HT1080 (cell line): ENCODE results near the gene MEAK7. TPM values are rescaled to one million over a fixed set of nuclear protein-coding genes. Genes with fewer than 3 reads are reported as not detected.
A peak's percentile ranks its signal among the peaks of the same experiment; 100 is the strongest.

Source experiments
- DNase-seq: peaks from one replicate; pipeline ENCODE4 v3.0.0-alpha.2; 2015; ENCODE audit warnings: low read depth
- polyA plus RNA-seq, 2 experiments: library from polyadenylated mRNA; depleted of rRNA; stranded (reverse); fragments of >200 nt; gene quantifications; 2 replicates each; pipeline ENCODE4 v1.2.3, GENCODE V29; 2015
- total RNA-seq: library from RNA; depleted of rRNA; stranded (reverse); fragments of >200 nt; shearing (Covaris generic); gene quantifications from 2 replicates; pipeline ENCODE4 v1.2.3, GENCODE V29; 2014; rRNA removed

Gene MEAK7
- 15.6 and 27.8 TPM in 2 replicates for total RNA-seq
- 23.7 and 27.5 TPM in 2 replicates for polyA plus RNA-seq (2015; cell fraction: cytosol; rRNA removed)
- polyA plus RNA-seq (2015; cell fraction: nucleus; rRNA removed): 57.0 and 63.1 TPM in 2 replicates

GRCh38 chr16:84504420-84505248, at the start of gene MEAK7:
Gene MEAK7, minus strand, starts transcription at chr16:84504659. Its CDS starts 6,573 bp downstream, at chr16:84498086.
- peak; percentile 98 for DNase-seq

- no peak for DNase-seq
Observed at GRCh38 chr16:84553873-84554399, 49.5 kb upstream of the MEAK7 start.

- DNase-seq: no peak
Observed at GRCh38 chr16:84552135-84552534, 47.7 kb upstream of the MEAK7 start.

- no peak for DNase-seq
Observed at GRCh38 chr16:84550096-84550495, 45.6 kb upstream of the MEAK7 start.

- DNase-seq: no peak
Observed at GRCh38 chr16:84548971-84549844, 44.7 kb upstream of the MEAK7 start.

- DNase-seq: no peak
Observed at GRCh38 chr16:84548508-84548907, 44.0 kb upstream of the MEAK7 start.

- no peak for DNase-seq
Observed at GRCh38 chr16:84547546-84548061, 43.1 kb upstream of the MEAK7 start.

- DNase-seq: no peak
Observed at GRCh38 chr16:84546669-84547545, 42.4 kb upstream of the MEAK7 start.

- DNase-seq: no peak
Observed at GRCh38 chr16:84545114-84545737, 40.8 kb upstream of the MEAK7 start.

GRCh38 chr16:84544031-84544773, 39.7 kb upstream of the MEAK7 start:
- peak; percentile 11 for DNase-seq

- no peak for DNase-seq
Observed at GRCh38 chr16:84543253-84543652, 38.8 kb upstream of the MEAK7 start.

- DNase-seq: no peak
Observed at GRCh38 chr16:84541999-84542817, 37.7 kb upstream of the MEAK7 start.

GRCh38 chr16:84540194-84540593, 35.7 kb upstream of the MEAK7 start:
- no peak for DNase-seq

- DNase-seq: no peak
Observed at GRCh38 chr16:84538222-84538840, 33.9 kb upstream of the MEAK7 start.

GRCh38 chr16:84537491-84538151, 33.2 kb upstream of the MEAK7 start:
- DNase-seq: no peak

GRCh38 chr16:84535851-84536250, 31.4 kb upstream of the MEAK7 start:
- DNase-seq: no peak

GRCh38 chr16:84535408-84535807, 30.9 kb upstream of the MEAK7 start:
- no peak for DNase-seq
